ENCODE measurements around the gene MDFIC2. TPM values are rescaled to one million over a fixed set of nuclear protein-coding genes. Genes with fewer than 3 reads are reported as not detected.
A peak's percentile ranks its signal among the peaks of the same experiment; 100 is the strongest.
"Not testable (repeated sequence)": the region's sequence is repeated elsewhere in the genome, so short reads cannot be mapped to it uniquely, and the experiment has no call there.

The MDFIC2 gene
- total and polyA plus RNA-seq, 3 experiments from 2014 or later, result not detected

- no peak overlapping the region for H3K4me3 Mint-ChIP-seq
- no peaks in the 10 kb centered on the region for H3K36me3 ChIP-seq (ENCODE audit: insufficient read depth, low read length)
- H3K4me1 Mint-ChIP-seq, result no peaks in the 10 kb centered on the region
- ChIA-PET CTCF (no interaction called here), POLR2A (no interaction called here)
- H3K27me3 ChIP-seq (ENCODE audit: insufficient read depth, low read length, poor library complexity, severe bottlenecking), result no peaks in the 10 kb centered on the region
- no peaks in the 10 kb centered on the region for H3K27me3 Mint-ChIP-seq
- no peak overlapping the region for H3K27ac Mint-ChIP-seq
- H3K36me3 Mint-ChIP-seq, result no peaks in the 10 kb centered on the region
- H3K9me3 ChIP-seq (ENCODE audit: low read length), result no peaks in the 10 kb centered on the region
- H3K4me1 ChIP-seq (ENCODE audit: insufficient read depth, low read length), result no peaks in the 10 kb centered on the region
- H3K4me3 ChIP-seq (ENCODE audit: low read length), result no peak overlapping the region
- peaks cover 0 to 10% (median 8%) of the 10 kb centered on the region in 5 donors for H3K9me3 Mint-ChIP-seq
- no peak for DNase-seq
- no peak overlapping the region for H3K27ac ChIP-seq (ENCODE audit: low read depth, low read length)
Observed at GRCh38 chr3:70315021-70315420, 2.6 kb upstream of the MDFIC2 start.

GRCh38 chr3:70310809-70311208 is 1.6 kb downstream of the MDFIC2 start:
- Histone ChIP-seq H3K4me1 (ENCODE audit: insufficient read depth, low read length) (no peaks in the 10 kb centered on the region), H3K27me3 (ENCODE audit: insufficient read depth, low read length, poor library complexity, severe bottlenecking) (no peaks in the 10 kb centered on the region), H3K27ac (ENCODE audit: low read depth, low read length) (no peak overlapping the region), H3K9me3 (ENCODE audit: low read length) (no peaks in the 10 kb centered on the region), H3K36me3 (ENCODE audit: insufficient read depth, low read length) (no peaks in the 10 kb centered on the region), H3K4me3 (ENCODE audit: low read length) (no peak overlapping the region)
- Mint-ChIP-seq H3K9me3 (peaks cover 0 to 3% (median 0%) of the 10 kb centered on the region in 5 donors), H3K36me3 (no peaks in the 10 kb centered on the region), H3K27ac (no peak overlapping the region), H3K4me1 (no peaks in the 10 kb centered on the region), H3K4me3 (no peak overlapping the region), H3K27me3 (no peaks in the 10 kb centered on the region)
- no peak for DNase-seq
- POLR2A ChIA-PET, result no interaction called here
- CTCF ChIA-PET, result no interaction called here

GRCh38 chr3:70309591-70309990 is 2.8 kb downstream of the MDFIC2 start:
- Mint-ChIP-seq H3K9me3 (peaks cover 0 to 5% (median 0%) of the 10 kb centered on the region in 5 donors), H3K27me3 (no peaks in the 10 kb centered on the region), H3K36me3 (no peaks in the 10 kb centered on the region), H3K4me3 (no peak overlapping the region), H3K4me1 (no peaks in the 10 kb centered on the region), H3K27ac (no peak overlapping the region)
- Histone ChIP-seq H3K36me3 (ENCODE audit: insufficient read depth, low read length) (no peaks in the 10 kb centered on the region), H3K27me3 (ENCODE audit: insufficient read depth, low read length, poor library complexity, severe bottlenecking) (no peaks in the 10 kb centered on the region), H3K4me1 (ENCODE audit: insufficient read depth, low read length) (no peaks in the 10 kb centered on the region), H3K4me3 (ENCODE audit: low read length) (no peak overlapping the region), H3K27ac (ENCODE audit: low read depth, low read length) (no peak overlapping the region), H3K9me3 (ENCODE audit: low read length) (no peaks in the 10 kb centered on the region)
- ChIA-PET POLR2A (no interaction called here), CTCF (no interaction called here)
- DNase-seq, result no peak

GRCh38 chr3:70308760-70309159 is 3.7 kb downstream of the MDFIC2 start:
- H3K27me3 ChIP-seq (ENCODE audit: insufficient read depth, low read length, poor library complexity, severe bottlenecking), result no peaks in the 10 kb centered on the region
- no peaks in the 10 kb centered on the region for H3K4me1 Mint-ChIP-seq
- H3K9me3 Mint-ChIP-seq, result peaks cover 0 to 5% (median 0%) of the 10 kb centered on the region in 5 donors
- H3K27ac Mint-ChIP-seq, result no peak overlapping the region
- H3K9me3 ChIP-seq (ENCODE audit: low read length), result no peaks in the 10 kb centered on the region
- no peak overlapping the region for H3K27ac ChIP-seq (ENCODE audit: low read depth, low read length)
- H3K27me3 Mint-ChIP-seq, result no peaks in the 10 kb centered on the region
- POLR2A ChIA-PET, result no interaction called here
- H3K4me3 ChIP-seq (ENCODE audit: low read length), result no peak overlapping the region
- CTCF ChIA-PET, result no interaction called here
- no peaks in the 10 kb centered on the region for H3K36me3 ChIP-seq (ENCODE audit: insufficient read depth, low read length)
- no peaks in the 10 kb centered on the region for H3K36me3 Mint-ChIP-seq
- no peak for DNase-seq
- H3K4me3 Mint-ChIP-seq, result no peak overlapping the region
- no peaks in the 10 kb centered on the region for H3K4me1 ChIP-seq (ENCODE audit: insufficient read depth, low read length)

- Histone ChIP-seq H3K4me1 (ENCODE audit: insufficient read depth, low read length) (no peaks in the 10 kb centered on the region), H3K27ac (ENCODE audit: low read depth, low read length) (no peak overlapping the region), H3K4me3 (ENCODE audit: low read length) (no peak overlapping the region), H3K36me3 (ENCODE audit: insufficient read depth, low read length) (no peaks in the 10 kb centered on the region), H3K9me3 (ENCODE audit: low read length) (no peaks in the 10 kb centered on the region), H3K27me3 (ENCODE audit: insufficient read depth, low read length, poor library complexity, severe bottlenecking) (no peaks in the 10 kb centered on the region)
- Mint-ChIP-seq H3K27ac (peak overlapping the region in 1 of 8 donors; percentile 38), H3K9me3 (peaks cover 0 to 5% (median 0%) of the 10 kb centered on the region in 5 donors), H3K27me3 (no peaks in the 10 kb centered on the region), H3K4me3 (no peak overlapping the region), H3K4me1 (no peaks in the 10 kb centered on the region), H3K36me3 (no peaks in the 10 kb centered on the region)
- ChIA-PET POLR2A (no interaction called here), CTCF (no interaction called here)
- DNase-seq, result no peak
Observed at GRCh38 chr3:70306736-70307135, 5.7 kb downstream of the MDFIC2 start.

GRCh38 chr3:70298385-70298784 is 14.1 kb downstream of the MDFIC2 start:
- H3K4me3 Mint-ChIP-seq, result no peak overlapping the region
- Histone ChIP-seq H3K4me1 (ENCODE audit: insufficient read depth, low read length) (no peaks in the 10 kb centered on the region), H3K27ac (ENCODE audit: low read depth, low read length) (no peak overlapping the region), H3K4me3 (ENCODE audit: low read length) (no peak overlapping the region), H3K27me3 (ENCODE audit: insufficient read depth, low read length, poor library complexity, severe bottlenecking) (no peaks in the 10 kb centered on the region), H3K9me3 (ENCODE audit: low read length) (no peaks in the 10 kb centered on the region), H3K36me3 (ENCODE audit: insufficient read depth, low read length) (no peaks in the 10 kb centered on the region)
- H3K27me3 Mint-ChIP-seq, result no peaks in the 10 kb centered on the region
- CTCF ChIA-PET, result no interaction called here
- no peak for DNase-seq
- no peaks in the 10 kb centered on the region for H3K9me3 Mint-ChIP-seq
- no peak overlapping the region for H3K27ac Mint-ChIP-seq
- H3K4me1 Mint-ChIP-seq, result no peaks in the 10 kb centered on the region
- no peaks in the 10 kb centered on the region for H3K36me3 Mint-ChIP-seq
- POLR2A ChIA-PET, result no interaction called here

GRCh38 chr3:70291097-70291482 is 21.3 kb downstream of the MDFIC2 start:
- Histone ChIP-seq H3K4me3 (ENCODE audit: low read length) (no peak overlapping the region), H3K27me3 (ENCODE audit: insufficient read depth, low read length, poor library complexity, severe bottlenecking) (no peaks in the 10 kb centered on the region), H3K36me3 (ENCODE audit: insufficient read depth, low read length) (no peaks in the 10 kb centered on the region), H3K9me3 (ENCODE audit: low read length) (no peaks in the 10 kb centered on the region), H3K27ac (ENCODE audit: low read depth, low read length) (no peak overlapping the region), H3K4me1 (ENCODE audit: insufficient read depth, low read length) (no peaks in the 10 kb centered on the region)
- Mint-ChIP-seq H3K9me3 (peaks cover 0 to 11% (median 0%) of the 10 kb centered on the region in 5 donors), H3K27ac (no peak overlapping the region), H3K4me3 (no peak overlapping the region), H3K4me1 (no peaks in the 10 kb centered on the region), H3K36me3 (no peaks in the 10 kb centered on the region), H3K27me3 (no peaks in the 10 kb centered on the region)
- POLR2A ChIA-PET, result no interaction called here
- DNase-seq, result no peak
- CTCF ChIA-PET, result no interaction called here

GRCh38 chr3:70290431-70291096 is 21.9 kb downstream of the MDFIC2 start:
- H3K4me1 Mint-ChIP-seq; H3K36me3 ChIP-seq (ENCODE audit: insufficient read depth, low read length); H3K27me3 Mint-ChIP-seq; H3K27me3 ChIP-seq (ENCODE audit: insufficient read depth, low read length, poor library complexity, severe bottlenecking); H3K4me1 ChIP-seq (ENCODE audit: insufficient read depth, low read length); H3K27ac ChIP-seq (ENCODE audit: low read depth, low read length); H3K9me3 ChIP-seq (ENCODE audit: low read length); H3K4me3 Mint-ChIP-seq; H3K4me3 ChIP-seq (ENCODE audit: low read length); DNase-seq; H3K36me3 Mint-ChIP-seq; CTCF ChIA-PET; POLR2A ChIA-PET; H3K27ac Mint-ChIP-seq: not testable (repeated sequence)
- peaks cover 0 to 11% (median 2%) of the 10 kb centered on the region in 5 donors for H3K9me3 Mint-ChIP-seq

- ChIA-PET POLR2A (no interaction called here), CTCF (no interaction called here)
- no peak overlapping the region for H3K4me3 Mint-ChIP-seq
- no peaks in the 10 kb centered on the region for H3K9me3 ChIP-seq (ENCODE audit: low read length)
- peaks cover 0 to 7% (median 4%) of the 10 kb centered on the region in 5 donors for H3K9me3 Mint-ChIP-seq
- no peak for DNase-seq
- no peaks in the 10 kb centered on the region for H3K4me1 Mint-ChIP-seq
- no peaks in the 10 kb centered on the region for H3K27me3 Mint-ChIP-seq
- no peaks in the 10 kb centered on the region for H3K4me1 ChIP-seq (ENCODE audit: insufficient read depth, low read length)
- no peak overlapping the region for H3K27ac ChIP-seq (ENCODE audit: low read depth, low read length)
- no peaks in the 10 kb centered on the region for H3K36me3 Mint-ChIP-seq
- no peaks in the 10 kb centered on the region for H3K36me3 ChIP-seq (ENCODE audit: insufficient read depth, low read length)
- H3K27me3 ChIP-seq (ENCODE audit: insufficient read depth, low read length, poor library complexity, severe bottlenecking), result no peaks in the 10 kb centered on the region
- no peak overlapping the region for H3K27ac Mint-ChIP-seq
- H3K4me3 ChIP-seq (ENCODE audit: low read length), result no peak overlapping the region
Observed at GRCh38 chr3:70281663-70282062, 30.8 kb downstream of the MDFIC2 start.
